OCI-LY1 (cell line): ENCODE results near the gene ROCK2.

Source experiments
- H2AFZ ChIP-seq: fragments of 200-600 bp; sonication (generic), shearing (Covaris generic); 2 replicates; pipeline ENCODE4 v1.6.0; 2014; ENCODE audit warnings: antibody characterized with exemption, mild to moderate bottlenecking, low read length
- H3F3A ChIP-seq: fragments of 200-600 bp; sonication (generic), shearing (Covaris generic); 2 replicates; pipeline ENCODE4 v1.6.0; 2014; ENCODE audit warnings: mild to moderate bottlenecking, antibody characterized with exemption, low read length, moderate library complexity; ENCODE audit not compliant: insufficient read depth
- H3K27ac ChIP-seq: fragments of 200-600 bp; sonication (generic); 2 replicates; pipeline ENCODE4 v1.5.1; 2014; ENCODE audit warnings: low read length, mixed run types, mild to moderate bottlenecking, low read depth; ENCODE audit not compliant: poor library complexity, severe bottlenecking
- H3K27me3 ChIP-seq: fragments of 200-600 bp; sonication (generic); 2 replicates; pipeline ENCODE4 v1.6.0; 2014; ENCODE audit warnings: antibody characterized with exemption, mild to moderate bottlenecking, low read length, moderate library complexity; ENCODE audit not compliant: insufficient read depth
- H3K36me3 ChIP-seq: fragments of 200-600 bp; sonication (generic); 2 replicates; pipeline ENCODE4 v1.6.1; 2014; ENCODE audit warnings: mild to moderate bottlenecking, antibody characterized with exemption, low read length, moderate library complexity, mixed read lengths; ENCODE audit not compliant: insufficient read depth
- H3K4me1 ChIP-seq: fragments of 200-600 bp; sonication (generic); 2 replicates; pipeline ENCODE4 v1.5.1; 2014; ENCODE audit warnings: mild to moderate bottlenecking, low read length, moderate library complexity; ENCODE audit not compliant: insufficient read depth, severe bottlenecking
- H3K4me2 ChIP-seq: fragments of 200-600 bp; sonication (generic), shearing (Covaris generic); 2 replicates; pipeline ENCODE4 v1.6.1; 2014; ENCODE audit warnings: low read length
- H3K4me3 ChIP-seq: fragments of 200-600 bp; sonication (generic); 2 replicates; pipeline ENCODE4 v1.5.1; 2014; ENCODE audit warnings: low read length, low read depth, mild to moderate bottlenecking, mixed read lengths; ENCODE audit not compliant: poor library complexity, severe bottlenecking
- H3K79me2 ChIP-seq: fragments of 200-600 bp; shearing (Covaris generic); 2 replicates; pipeline ENCODE4 v1.6.1; 2016; ENCODE audit warnings: mixed run types, low read length, mixed read lengths; ENCODE audit not compliant: insufficient read depth
- H3K9ac ChIP-seq: fragments of 200-600 bp; sonication (generic), shearing (Covaris generic); 2 replicates; pipeline ENCODE4 v1.6.1; 2014; ENCODE audit warnings: mild to moderate bottlenecking, low read length, mixed read lengths
- H3K9me2 ChIP-seq: fragments of 200-600 bp; sonication (generic), shearing (Covaris generic); 2 replicates; pipeline ENCODE4 v1.6.1; 2014; ENCODE audit warnings: low read depth, mild to moderate bottlenecking, low read length, mixed read lengths
- H3K9me3 ChIP-seq: fragments of 200-600 bp; shearing (Covaris generic); 2 replicates; pipeline ENCODE4 v1.6.1; 2014; ENCODE audit warnings: low read length, mixed read lengths
- H4K20me1 ChIP-seq: fragments of 200-600 bp; sonication (generic), shearing (Covaris generic); 2 replicates; pipeline ENCODE4 v1.6.0; 2016; ENCODE audit warnings: mild to moderate bottlenecking, low read length; ENCODE audit not compliant: insufficient read depth
- EZH2 ChIP-seq: fragments of 200-600 bp; sonication (generic), shearing (Covaris generic); IDR thresholded peaks from 2 replicates; pipeline ENCODE4 v1.8.0; 2017; ENCODE audit warnings: borderline replicate concordance, mixed run types, mild to moderate bottlenecking, antibody characterized with exemption, low read length, moderate library complexity, mixed read lengths
- TF ChIP-seq, protein P1 (sequence below): fragments of 200-600 bp; sonication (generic), shearing (Covaris generic); IDR thresholded peaks from 2 replicates; pipeline ENCODE4 v1.5.1; 2017; ENCODE audit warnings: mild to moderate bottlenecking, antibody characterized with exemption, low read length, moderate library complexity, mixed read lengths

Gene ROCK2

DNA sequence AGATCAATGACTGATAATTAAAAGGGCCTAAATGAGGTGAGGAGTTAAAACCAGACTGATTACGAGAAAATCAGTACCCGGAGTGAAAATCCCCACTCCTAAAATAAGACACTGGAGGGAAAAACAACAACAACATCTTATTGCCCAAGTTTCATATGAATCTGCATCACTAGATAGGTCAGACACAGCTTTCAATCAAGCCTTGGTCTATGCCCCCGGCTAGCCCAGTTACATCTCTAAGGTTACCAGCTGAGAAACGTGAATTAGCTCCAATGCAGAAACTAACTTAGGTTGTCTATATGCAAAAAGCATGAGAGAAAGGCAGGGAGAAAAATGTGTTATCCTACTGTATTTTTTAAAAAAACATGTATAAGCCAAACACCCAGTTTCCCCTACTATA is 53.7 kb downstream of the ROCK2 start:
- Histone ChIP-seq H3K4me3 (no peak overlapping the region), H3K27ac (no peak overlapping the region), H3K4me1 (no peaks in the 10 kb centered on the region), H3F3A (no peaks in the 10 kb centered on the region), H3K9ac (no peak overlapping the region), H3K79me2 (no peaks in the 10 kb centered on the region), H2AFZ (no peak overlapping the region), H3K9me3 (no peaks in the 10 kb centered on the region), H3K36me3 (no peaks in the 10 kb centered on the region), H3K9me2 (no peaks in the 10 kb centered on the region), H3K27me3 (no peaks in the 10 kb centered on the region), H3K4me2 (no peak overlapping the region), H4K20me1 (no peaks in the 10 kb centered on the region)
- no peak for TF ChIP-seq EZH2
- TF ChIP-seq, protein P1, sequence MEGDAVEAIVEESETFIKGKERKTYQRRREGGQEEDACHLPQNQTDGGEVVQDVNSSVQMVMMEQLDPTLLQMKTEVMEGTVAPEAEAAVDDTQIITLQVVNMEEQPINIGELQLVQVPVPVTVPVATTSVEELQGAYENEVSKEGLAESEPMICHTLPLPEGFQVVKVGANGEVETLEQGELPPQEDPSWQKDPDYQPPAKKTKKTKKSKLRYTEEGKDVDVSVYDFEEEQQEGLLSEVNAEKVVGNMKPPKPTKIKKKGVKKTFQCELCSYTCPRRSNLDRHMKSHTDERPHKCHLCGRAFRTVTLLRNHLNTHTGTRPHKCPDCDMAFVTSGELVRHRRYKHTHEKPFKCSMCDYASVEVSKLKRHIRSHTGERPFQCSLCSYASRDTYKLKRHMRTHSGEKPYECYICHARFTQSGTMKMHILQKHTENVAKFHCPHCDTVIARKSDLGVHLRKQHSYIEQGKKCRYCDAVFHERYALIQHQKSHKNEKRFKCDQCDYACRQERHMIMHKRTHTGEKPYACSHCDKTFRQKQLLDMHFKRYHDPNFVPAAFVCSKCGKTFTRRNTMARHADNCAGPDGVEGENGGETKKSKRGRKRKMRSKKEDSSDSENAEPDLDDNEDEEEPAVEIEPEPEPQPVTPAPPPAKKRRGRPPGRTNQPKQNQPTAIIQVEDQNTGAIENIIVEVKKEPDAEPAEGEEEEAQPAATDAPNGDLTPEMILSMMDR, result no peak

DNA sequence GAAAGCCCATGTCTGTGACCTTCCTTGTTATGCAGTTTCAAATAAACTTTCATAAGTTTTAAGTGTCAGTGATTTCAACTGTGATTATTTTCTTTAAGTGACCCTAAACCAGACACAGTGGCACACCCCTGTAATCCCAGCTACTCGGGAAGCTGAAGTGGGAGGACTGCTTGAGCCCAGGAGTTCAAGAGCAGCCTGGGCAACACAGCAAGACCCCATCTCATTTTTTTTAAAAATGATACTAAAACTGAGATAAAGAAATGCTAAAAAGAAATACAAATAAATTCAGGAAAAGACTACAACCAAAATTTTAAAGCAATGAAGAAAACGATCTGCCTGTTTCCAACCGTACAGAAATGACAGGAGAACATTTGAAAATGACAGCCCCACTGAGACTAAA is 54.2 kb downstream of the ROCK2 start:
- H3K9ac ChIP-seq, result no peak overlapping the region
- H3K9me3 ChIP-seq, result no peaks in the 10 kb centered on the region
- H4K20me1 ChIP-seq, result no peaks in the 10 kb centered on the region
- H3K27ac ChIP-seq, result no peak overlapping the region
- no peak overlapping the region for H2AFZ ChIP-seq
- H3K9me2 ChIP-seq, result no peaks in the 10 kb centered on the region
- H3K4me3 ChIP-seq, result no peak overlapping the region
- no peak for TF ChIP-seq EZH2
- TF ChIP-seq, protein P1, result no peak
- no peaks in the 10 kb centered on the region for H3K27me3 ChIP-seq
- no peaks in the 10 kb centered on the region for H3F3A ChIP-seq
- H3K4me1 ChIP-seq, result no peaks in the 10 kb centered on the region
- H3K79me2 ChIP-seq, result no peaks in the 10 kb centered on the region
- H3K4me2 ChIP-seq, result no peak overlapping the region
- H3K36me3 ChIP-seq, result no peaks in the 10 kb centered on the region

DNA sequence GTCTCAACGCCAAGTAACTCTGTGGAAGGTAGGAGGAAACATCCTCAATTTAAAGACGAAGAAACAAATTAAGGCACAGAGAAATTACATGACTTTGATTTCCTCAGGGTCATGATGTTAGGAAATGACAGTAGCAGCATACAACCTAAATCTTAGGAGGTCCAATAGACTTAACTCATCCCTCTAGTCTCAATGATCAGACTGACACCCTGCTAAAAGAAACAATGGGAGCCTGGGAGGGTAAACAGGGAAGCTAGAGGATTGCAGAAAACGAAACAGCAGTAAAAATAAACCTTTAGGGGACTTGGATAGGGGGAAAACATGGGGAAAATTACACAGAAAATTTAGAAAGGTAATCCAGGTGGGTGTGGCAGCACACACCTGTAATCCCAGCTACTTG is 56.0 kb downstream of the ROCK2 start:
- no peak for TF ChIP-seq EZH2
- TF ChIP-seq, protein P1, result no peak
- Histone ChIP-seq H3K9me3 (peaks cover 4% of the 10 kb centered on the region; the same call in 1 of the 2 replicates), H3K27me3 (no peaks in the 10 kb centered on the region), H3F3A (no peaks in the 10 kb centered on the region), H3K79me2 (no peaks in the 10 kb centered on the region), H3K36me3 (peaks cover 9% of the 10 kb centered on the region), H3K9me2 (no peaks in the 10 kb centered on the region), H2AFZ (no peak overlapping the region), H3K4me3 (no peak overlapping the region), H3K4me2 (no peak overlapping the region), H3K27ac (no peak overlapping the region), H3K9ac (no peak overlapping the region), H3K4me1 (no peaks in the 10 kb centered on the region), H4K20me1 (no peaks in the 10 kb centered on the region)
